Kidney epithelial cell (primary cell): ENCODE data around the gene MRPS14. TPM values are rescaled to one million over a fixed set of nuclear protein-coding genes. Genes with fewer than 3 reads are reported as not detected.

Experiments used
- DNase-seq: peaks from one replicate; pipeline ENCODE4 v3.0.0-alpha.2; 2010; ENCODE audit warnings: low read depth
- H3K27me3 ChIP-seq: 2 replicates; pipeline ENCODE4 v1.6.0; 2011; ENCODE audit warnings: low read length; ENCODE audit not compliant: control insufficient read depth, insufficient read depth
- H3K36me3 ChIP-seq: 2 replicates; pipeline ENCODE4 v1.5.1; 2011; ENCODE audit warnings: low read length; ENCODE audit not compliant: control insufficient read depth, insufficient read depth
- H3K4me3 ChIP-seq: 2 replicates; pipeline ENCODE4 v1.5.1; 2011; ENCODE audit warnings: low read depth, mild to moderate bottlenecking, control low read depth, low read length
- CTCF ChIP-seq: IDR thresholded peaks from 2 replicates; pipeline ENCODE4 v1.5.1; 2011; ENCODE audit warnings: mild to moderate bottlenecking, moderate library complexity, low read length, control low read depth, inconsistent platforms; ENCODE audit not compliant: insufficient read depth, poor library complexity, severe bottlenecking
- total RNA-seq: library from RNA; depleted of rRNA; stranded (reverse); fragments of >200 nt; gene quantifications from 2 replicates; pipeline ENCODE4 v1.2.3, GENCODE V29; 2015

The MRPS14 gene
- total RNA-seq, 1 donor from 2014 or later, result 19.4 TPM

GRCh38 chr1:175000697-175001187 lies 22.5 kb downstream of the MRPS14 start:
- Histone ChIP-seq H3K27me3 (no peaks in the 10 kb centered on the region), H3K4me3 (peak overlapping the region; percentile 89), H3K36me3 (no peaks in the 10 kb centered on the region)
- no peak for TF ChIP-seq CTCF
- DNase-seq, result no peak

- no peak for DNase-seq
- Histone ChIP-seq H3K36me3 (no peaks in the 10 kb centered on the region), H3K27me3 (no peaks in the 10 kb centered on the region), H3K4me3 (peak within 1 kb of the TSS; percentile 89)
- TF ChIP-seq CTCF, result no peak
Observed at GRCh38 chr1:174999936-175000696, 23.1 kb downstream of the MRPS14 start, which contains the start of gene CACYBP. TSS of gene CACYBP (plus strand) at chr1:174999947. CDS start at chr1:175000181, 234 bp downstream.

GRCh38 chr1:174999216-174999935 lies 23.8 kb downstream of the MRPS14 start:
- H3K27me3 ChIP-seq, result no peaks in the 10 kb centered on the region
- H3K4me3 ChIP-seq, result peak overlapping the region; percentile 89
- no peak for TF ChIP-seq CTCF
- H3K36me3 ChIP-seq, result no peaks in the 10 kb centered on the region
- DNase-seq, result peak; percentile 95

- Histone ChIP-seq H3K27me3 (no peaks in the 10 kb centered on the region), H3K36me3 (no peaks in the 10 kb centered on the region), H3K4me3 (peak overlapping the region; percentile 89)
- DNase-seq, result no peak
- peak; percentile 80 for TF ChIP-seq CTCF
Observed at GRCh38 chr1:174998569-174999215, 24.5 kb downstream of the MRPS14 start.

GRCh38 chr1:174997041-174997440 lies 26.2 kb downstream of the MRPS14 start:
- Histone ChIP-seq H3K4me3 (no peak overlapping the region), H3K36me3 (no peaks in the 10 kb centered on the region), H3K27me3 (no peaks in the 10 kb centered on the region)
- DNase-seq, result no peak
- no peak for TF ChIP-seq CTCF
